Testis (tissue), 3 donors: ENCODE results near the gene PDE6H. TPM values are rescaled to one million over a fixed set of nuclear protein-coding genes. Genes with fewer than 3 reads are reported as not detected.

ENCODE experiments used
- DNase-seq: peaks from one replicate; pipeline ENCODE4 v3.0.0-alpha.2; 2019
- H3K27ac ChIP-seq, 2 donors: fragments of 200-600 bp; sonication (generic); one replicate each; pipeline ENCODE4 v1.5.1; 2019
- H3K27me3 ChIP-seq: fragments of 200-600 bp; sonication (generic); one replicate; pipeline ENCODE4 v1.5.1; 2019
- H3K36me3 ChIP-seq: fragments of 200-600 bp; sonication (generic); one replicate; pipeline ENCODE4 v1.5.1; 2017; ENCODE audit warnings: low read depth; ENCODE audit errors: missing control alignments
- H3K4me1 ChIP-seq: fragments of 200-600 bp; sonication (generic); one replicate; pipeline ENCODE4 v1.5.1; 2019
- H3K4me3 ChIP-seq, 2 donors: fragments of 200-600 bp; sonication (generic); one replicate each; pipeline ENCODE4 v1.5.1; 2017 to 2019
- H3K9me3 ChIP-seq: fragments of 200-600 bp; sonication (generic); one replicate; pipeline ENCODE4 v1.5.1; 2017
- POLR2A ChIP-seq: fragments of 450-650 bp; IDR thresholded peaks from one replicate; pipeline ENCODE4 v1.6.1; 2017; ENCODE audit warnings: antibody characterized with exemption, mild to moderate bottlenecking, moderate library complexity
- WGBS, 2 donors: methylation state at CpG; one replicate each; pipeline ENCODE4 v1.1.5; 2018; 5-methylcytosine and 5-hydroxymethylcytosine counted together
- intact Hi-C: fragments of 100-400 bp; cut with DNase I; formaldehyde crosslinking; loops from one replicate; pipeline ENCODE4 v1.15.1; 2023; ENCODE audit warnings: low total_unique reads
- polyA plus RNA-seq: library from polyadenylated mRNA; stranded (reverse); fragments of 350-450 nt; fragmentation: Illumina TruSeq; extraction: RNeasy Lipid Tissue Mini Kit (QIAGEN cat#74804); gene quantifications from one replicate; pipeline ENCODE4 v1.2.3, GENCODE V29; 2014; ENCODE audit warnings: low read depth, low replicate concordance; ENCODE audit not compliant: insufficient read depth
- total RNA-seq, 2 donors: library from RNA; depleted of rRNA; stranded (reverse); fragments of >200 nt; gene quantifications; one replicate each; pipeline ENCODE4 v1.2.3, GENCODE V29; 2016
- TF ChIP-seq, protein P1 (sequence below), 3 experiments: fragments of 450-650 bp in 2 of 3; fragments of 200-600 bp in 1 of 3; sonication (generic) in 1 of 3; IDR thresholded peaks; one replicate each; pipeline ENCODE4 v1.5.1; 2016 to 2019; ENCODE audit warnings: antibody characterized with exemption in 3 of 3, mild to moderate bottlenecking in 2 of 3, moderate library complexity in 1 of 3

Gene PDE6H
- total and polyA plus RNA-seq, 3 donors from 2014 or later: not detected

DNA sequence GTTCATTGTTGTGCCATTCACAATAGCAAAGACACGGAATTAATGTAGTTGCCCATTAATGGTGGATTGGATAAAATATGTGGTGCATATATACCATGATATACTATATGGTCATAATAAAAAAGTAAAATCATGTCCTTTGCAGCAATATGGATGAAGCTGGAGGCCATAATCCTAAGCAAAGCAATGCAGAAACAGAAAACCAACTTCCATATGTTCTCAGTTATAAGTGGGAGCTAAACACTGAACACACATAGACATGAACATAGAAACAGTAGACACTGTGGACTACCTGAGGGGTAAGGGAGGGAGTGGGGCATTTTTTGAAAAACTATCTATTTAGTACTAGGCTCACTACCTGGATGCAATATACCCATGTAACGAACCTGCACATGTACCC lies 31.5 kb upstream of the PDE6H start:
- Histone ChIP-seq H3K9me3 (no peaks in the 10 kb centered on the region), H3K36me3 (no peaks in the 10 kb centered on the region), H3K27ac (no peak overlapping the region), H3K4me3 (no peak overlapping the region), H3K4me1 (peaks cover 8% of the 10 kb centered on the region), H3K27me3 (no peaks in the 10 kb centered on the region)
- 98% methylated on average over 2 of the region's 2 CpGs for WGBS, 2 donors
- TF ChIP-seq, protein P1, sequence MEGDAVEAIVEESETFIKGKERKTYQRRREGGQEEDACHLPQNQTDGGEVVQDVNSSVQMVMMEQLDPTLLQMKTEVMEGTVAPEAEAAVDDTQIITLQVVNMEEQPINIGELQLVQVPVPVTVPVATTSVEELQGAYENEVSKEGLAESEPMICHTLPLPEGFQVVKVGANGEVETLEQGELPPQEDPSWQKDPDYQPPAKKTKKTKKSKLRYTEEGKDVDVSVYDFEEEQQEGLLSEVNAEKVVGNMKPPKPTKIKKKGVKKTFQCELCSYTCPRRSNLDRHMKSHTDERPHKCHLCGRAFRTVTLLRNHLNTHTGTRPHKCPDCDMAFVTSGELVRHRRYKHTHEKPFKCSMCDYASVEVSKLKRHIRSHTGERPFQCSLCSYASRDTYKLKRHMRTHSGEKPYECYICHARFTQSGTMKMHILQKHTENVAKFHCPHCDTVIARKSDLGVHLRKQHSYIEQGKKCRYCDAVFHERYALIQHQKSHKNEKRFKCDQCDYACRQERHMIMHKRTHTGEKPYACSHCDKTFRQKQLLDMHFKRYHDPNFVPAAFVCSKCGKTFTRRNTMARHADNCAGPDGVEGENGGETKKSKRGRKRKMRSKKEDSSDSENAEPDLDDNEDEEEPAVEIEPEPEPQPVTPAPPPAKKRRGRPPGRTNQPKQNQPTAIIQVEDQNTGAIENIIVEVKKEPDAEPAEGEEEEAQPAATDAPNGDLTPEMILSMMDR (IDR thresholded peaks at IDR 0.05): no peak
- TF ChIP-seq POLR2A: no peak
- intact Hi-C loops: loop anchor here (10.0 kb wide), 1 partner anchor 47 kb away; no protein-coding TSS in a partner anchor
- no peak for DNase-seq

- 92 to 94% methylated on average over 11 to 12 of the region's 12 CpGs for WGBS, 2 donors
- intact Hi-C loops: loop anchor here (10.0 kb wide), 1 partner anchor 48 kb away; no protein-coding TSS in a partner anchor
- TF ChIP-seq, protein P1 (IDR thresholded peaks at IDR 0.05): no peak
- TF ChIP-seq POLR2A: no peak
Measured at GRCh38 chr12:14942196-14942931, 30.5 kb upstream of the PDE6H start.

GRCh38 chr12:14946162-14946561 lies 26.7 kb upstream of the PDE6H start:
- DNase-seq: no peak
- H3K27me3 ChIP-seq: no peaks in the 10 kb centered on the region
- 52 to 54% methylated on average over 2 of the region's 2 CpGs for WGBS, 2 donors
- no peaks in the 10 kb centered on the region for H3K9me3 ChIP-seq
- no peaks in the 10 kb centered on the region for H3K36me3 ChIP-seq
- peak overlapping the region; percentile 25 to 62 for H3K27ac ChIP-seq
- intact Hi-C loops: loop anchor here (10.0 kb wide), 1 partner anchor 51 kb away; no protein-coding TSS in a partner anchor
- H3K4me3 ChIP-seq: no peak overlapping the region
- TF ChIP-seq, protein P1 (IDR thresholded peaks at IDR 0.05): no peak
- no peak for TF ChIP-seq POLR2A
- H3K4me1 ChIP-seq: peaks cover 26% of the 10 kb centered on the region

More at GRCh38 chr12:14942196-14942931, 30.5 kb upstream of the PDE6H start:
- Histone ChIP-seq H3K4me3 (no peak overlapping the region), H3K27me3 (no peaks in the 10 kb centered on the region), H3K36me3 (no peaks in the 10 kb centered on the region), H3K27ac (no peak overlapping the region), H3K4me1 (peaks cover 11% of the 10 kb centered on the region), H3K9me3 (no peaks in the 10 kb centered on the region)
- DNase-seq: no peak

DNA sequence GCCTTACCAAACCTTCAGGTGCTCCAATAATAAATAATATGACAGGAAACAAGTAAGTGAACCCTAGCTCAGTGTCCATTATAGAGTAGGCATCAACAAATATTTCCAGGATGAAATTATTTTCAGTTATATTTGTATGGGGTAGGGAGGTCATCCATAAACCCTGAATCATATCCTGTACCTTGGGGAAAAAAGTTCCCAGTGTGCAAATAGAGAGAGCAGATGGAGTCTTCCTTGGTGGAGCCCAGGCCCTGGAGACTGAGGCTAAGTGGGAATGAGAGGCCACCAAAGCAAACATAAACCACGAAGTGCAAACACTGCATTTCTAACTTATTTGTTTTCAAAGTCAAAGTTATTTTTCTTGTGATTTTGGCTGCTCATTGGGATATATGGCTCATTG lies 26.0 kb upstream of the PDE6H start:
- WGBS, 2 donors: 73 to 74% methylated on average over 1 of the region's 1 CpG
- intact Hi-C loops: loop anchor here (10.0 kb wide), 1 partner anchor 52 kb away; no protein-coding TSS in a partner anchor
- Histone ChIP-seq H3K9me3 (no peaks in the 10 kb centered on the region), H3K27me3 (no peaks in the 10 kb centered on the region), H3K27ac (peak overlapping the region in 1 of 2 donors; percentile 82), H3K4me1 (peaks cover 26% of the 10 kb centered on the region), H3K36me3 (no peaks in the 10 kb centered on the region), H3K4me3 (no peak overlapping the region)
- no peak for DNase-seq
- no peak for TF ChIP-seq POLR2A
- TF ChIP-seq, protein P1 (IDR thresholded peaks at IDR 0.05): no peak
